ENCODE results near the gene STRBP. TPM values are rescaled to one million over a fixed set of nuclear protein-coding genes. Genes with fewer than 3 reads are reported as not detected.

STRBP gene
- total and polyA plus RNA-seq, 9 of the 15 experiments (the other 6 are each of a cell fraction or from before 2014, with no cell fraction given) = 27.7 to 84.0 (median 70.2) TPM

DNA sequence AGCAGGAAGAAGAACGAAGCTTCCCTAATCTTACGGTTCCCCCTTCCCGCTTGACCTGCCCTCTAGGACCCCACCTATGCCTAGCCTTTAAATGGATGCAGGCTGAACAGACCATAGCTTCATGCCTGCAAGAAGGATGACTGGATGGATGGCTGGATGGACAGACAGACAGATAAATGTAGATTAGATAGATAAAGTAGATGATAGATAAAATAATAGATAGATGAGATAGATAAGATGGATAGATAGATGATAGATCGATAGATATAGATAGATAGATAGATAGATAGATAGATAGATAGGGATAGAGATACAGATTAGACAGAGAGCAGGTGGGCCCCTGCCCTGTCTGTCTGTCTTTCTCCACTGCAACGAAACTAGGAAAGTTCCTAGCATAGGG, 162.9 kb downstream of the STRBP start:
- H3K9me1 ChIP-seq (ENCODE audit: control insufficient read depth, insufficient read depth, low read length) = no peaks in the 10 kb centered on the region
- intact Hi-C loops (cut with micrococcal nuclease) = no loop called here
- ATAC-seq (no peak), DNase-seq (ENCODE audit: extremely low read depth in 1 of 4, low spot score in 3 of 4) (no peak), FAIRE-seq (no peak)
- in situ Hi-C loops (cut with MboI) = no loop called here
- no peak overlapping the region for H3K4me2 ChIP-seq (ENCODE audit: insufficient read depth, low read length)
- H2AFZ ChIP-seq (ENCODE audit: low read depth, low read length) = no peak overlapping the region
- no peaks in the 10 kb centered on the region for H3K4me1 ChIP-seq (replicated peaks in 1 of 2; ENCODE audit: control insufficient read depth in 2 of 2, insufficient read depth in 2 of 2, low read length in 2 of 2)
- no peak overlapping the region for H3K27ac ChIP-seq (ENCODE audit: extremely low read depth, low read depth, low read length)
- H3K27me3 ChIP-seq (ENCODE audit: control insufficient read depth in 2 of 2, insufficient read depth in 2 of 2, low read length in 2 of 2) = no peaks in the 10 kb centered on the region
- 79% methylated on average over 5 of the region's 5 CpGs for WGBS (ENCODE audit: insufficient coverage, low coverage, missing lambda C conversion rate)
- no peak overlapping the region for H3K4me3 ChIP-seq
- CTCF ChIA-PET (ENCODE audit: low intra/inter-chr PET ratio) = no interaction called here
- H4K20me1 ChIP-seq (replicated peaks; ENCODE audit: control insufficient read depth, insufficient read depth, low read length) = no peaks in the 10 kb centered on the region
- no TSS peak for BruUV-seq (replicated peaks)
- POLR2A ChIA-PET = interaction anchor here (0.6 kb wide), 1 partner anchor 327 kb away, joined by 3 read pairs; no protein-coding TSS in a partner anchor
- no peak overlapping the region for H3K9ac ChIP-seq (ENCODE audit: insufficient read depth in 1 of 2, low read depth in 2 of 2, low read length in 2 of 2)
- H3K79me2 ChIP-seq (ENCODE audit: control insufficient read depth, insufficient read depth, low read length) = no peaks in the 10 kb centered on the region
- H3K9me3 ChIP-seq (replicated peaks; ENCODE audit: control insufficient read depth, insufficient read depth, low read depth, low read length) = no peaks in the 10 kb centered on the region
- H3K36me3 ChIP-seq (ENCODE audit: control insufficient read depth, insufficient read depth, low read length) = peaks cover 76% of the 10 kb centered on the region
- TF ChIP-seq, protein P1, sequence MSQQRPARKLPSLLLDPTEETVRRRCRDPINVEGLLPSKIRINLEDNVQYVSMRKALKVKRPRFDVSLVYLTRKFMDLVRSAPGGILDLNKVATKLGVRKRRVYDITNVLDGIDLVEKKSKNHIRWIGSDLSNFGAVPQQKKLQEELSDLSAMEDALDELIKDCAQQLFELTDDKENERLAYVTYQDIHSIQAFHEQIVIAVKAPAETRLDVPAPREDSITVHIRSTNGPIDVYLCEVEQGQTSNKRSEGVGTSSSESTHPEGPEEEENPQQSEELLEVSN (IDR thresholded peaks at IDR 0.05; ENCODE audit: borderline replicate concordance in 1 of 2, extremely low read depth in 1 of 2, insufficient read depth in 1 of 2, insufficient read length in 1 of 2, low read depth in 1 of 2, low read length in 1 of 2, poor library complexity in 1 of 2, severe bottlenecking in 1 of 2) = no peak
- TF ChIP-seq, protein P2, sequence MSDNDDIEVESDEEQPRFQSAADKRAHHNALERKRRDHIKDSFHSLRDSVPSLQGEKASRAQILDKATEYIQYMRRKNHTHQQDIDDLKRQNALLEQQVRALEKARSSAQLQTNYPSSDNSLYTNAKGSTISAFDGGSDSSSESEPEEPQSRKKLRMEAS (CRISPR knock-in tag; IDR thresholded peaks at IDR 0.05) = no peak
- TF ChIP-seq NR3C1 (CRISPR knock-in tag; IDR thresholded peaks at IDR 0.05) = no peak
- TF ChIP-seq, protein P3, sequence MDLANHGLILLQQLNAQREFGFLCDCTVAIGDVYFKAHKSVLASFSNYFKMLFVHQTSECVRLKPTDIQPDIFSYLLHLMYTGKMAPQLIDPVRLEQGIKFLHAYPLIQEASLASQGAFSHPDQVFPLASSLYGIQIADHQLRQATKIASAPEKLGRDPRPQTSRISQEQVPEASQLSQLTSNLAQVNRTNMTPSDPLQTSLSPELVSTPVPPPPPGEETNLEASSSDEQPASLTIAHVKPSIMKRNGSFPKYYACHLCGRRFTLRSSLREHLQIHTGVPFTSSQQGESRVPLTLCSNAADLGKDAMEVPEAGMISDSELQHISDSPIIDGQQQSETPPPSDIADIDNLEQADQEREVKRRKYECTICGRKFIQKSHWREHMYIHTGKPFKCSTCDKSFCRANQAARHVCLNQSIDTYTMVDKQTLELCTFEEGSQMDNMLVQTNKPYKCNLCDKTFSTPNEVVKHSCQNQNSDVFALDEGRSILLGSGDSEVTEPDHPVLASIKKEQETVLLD (IDR thresholded peaks at IDR 0.05) = peak; percentile 75; the same call in 1 of the 2 replicates
- no peak for TF ChIP-seq MCM2 (IDR thresholded peaks at IDR 0.05; ENCODE audit: low read depth)
- peak; percentile 81 for TF ChIP-seq GATA2 (CRISPR knock-in tag; IDR thresholded peaks at IDR 0.05)
- no peak for TF ChIP-seq PHTF2 (CRISPR knock-in tag; IDR thresholded peaks at IDR 0.05)
- TF ChIP-seq MAFF (IDR thresholded peaks at IDR 0.05; ENCODE audit: low read length) = no peak
- TF ChIP-seq E2F3 (CRISPR knock-in tag; IDR thresholded peaks at IDR 0.05) = no peak
- 0 out of 2 replicates have a peak, but pooled peaks have one; percentile 45 for TF ChIP-seq POLR2A (conservative IDR thresholded peaks at IDR 0.05)
- TF ChIP-seq ELF1 (tag; IDR thresholded peaks at IDR 0.05) = no peak
- TF ChIP-seq, protein P4, sequence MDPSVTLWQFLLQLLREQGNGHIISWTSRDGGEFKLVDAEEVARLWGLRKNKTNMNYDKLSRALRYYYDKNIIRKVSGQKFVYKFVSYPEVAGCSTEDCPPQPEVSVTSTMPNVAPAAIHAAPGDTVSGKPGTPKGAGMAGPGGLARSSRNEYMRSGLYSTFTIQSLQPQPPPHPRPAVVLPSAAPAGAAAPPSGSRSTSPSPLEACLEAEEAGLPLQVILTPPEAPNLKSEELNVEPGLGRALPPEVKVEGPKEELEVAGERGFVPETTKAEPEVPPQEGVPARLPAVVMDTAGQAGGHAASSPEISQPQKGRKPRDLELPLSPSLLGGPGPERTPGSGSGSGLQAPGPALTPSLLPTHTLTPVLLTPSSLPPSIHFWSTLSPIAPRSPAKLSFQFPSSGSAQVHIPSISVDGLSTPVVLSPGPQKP (CRISPR knock-in tag; IDR thresholded peaks at IDR 0.05) = no peak
- no peak for TF ChIP-seq MIER1 (IDR thresholded peaks at IDR 0.05; ENCODE audit: low read depth)
- no peak for TF ChIP-seq TRIM28 (IDR thresholded peaks at IDR 0.05)
- TF ChIP-seq GATAD2B (IDR thresholded peaks at IDR 0.05; ENCODE audit: borderline replicate concordance) = peak; percentile 67; the same call in 1 of the 2 replicates
- no peak for TF ChIP-seq HNRNPH1 (optimal IDR thresholded peaks at IDR 0.05; ENCODE audit: low read depth, low read length)
- TF ChIP-seq CBX3 (IDR thresholded peaks at IDR 0.05; ENCODE audit: borderline replicate concordance in 1 of 2, low read length in 2 of 2) = no peak
- TF ChIP-seq ZNF224 (CRISPR knock-in tag; IDR thresholded peaks at IDR 0.05) = no peak
- no peak for TF ChIP-seq SMC3 (conservative IDR thresholded peaks at IDR 0.05; ENCODE audit: insufficient read depth, low read depth, low read length)
- no peak for TF ChIP-seq STAG1 (CRISPR knock-in tag; IDR thresholded peaks at IDR 0.05; ENCODE audit: borderline replicate concordance)

Data from K562 (cell line).